ENCODE data around the gene MAPK11. TPM values are rescaled to one million over a fixed set of nuclear protein-coding genes. Genes with fewer than 3 reads are reported as not detected.

Gene MAPK11
- total RNA-seq, 4 donors from 2014 or later, result 2.0 to 14.0 (median 2.5) TPM; not detected in 1

GRCh38 chr22:50252082-50253045, 17.8 kb downstream of the MAPK11 start:
- Histone ChIP-seq H3K9me3 (no peaks in the 10 kb centered on the region), H3K36me3 (peaks cover 0 to 3% (median 0%) of the 10 kb centered on the region in 3 donors), H3K27me3 (no peaks in the 10 kb centered on the region), H3K27ac (peak overlapping the region; percentile 56 to 82 (median 70)), H3K4me3 (peak overlapping the region; percentile 58 to 87 (median 71)), H3K4me1 (peaks cover 9 to 43% (median 27%) of the 10 kb centered on the region in 4 donors)
- peak; percentile 83 to 93 (median 84) for DNase-seq
- TF ChIP-seq CTCF (IDR thresholded peaks at IDR 0.05), result peak; percentile 63 to 79 (median 72)
- no peak for TF ChIP-seq POLR2A (IDR thresholded peaks at IDR 0.05)

- Histone ChIP-seq H3K4me3 (peak overlapping the region; percentile 58 to 87 (median 71)), H3K9me3 (no peaks in the 10 kb centered on the region), H3K36me3 (peaks cover 0 to 6% (median 0%) of the 10 kb centered on the region in 3 donors), H3K4me1 (peaks cover 9 to 46% (median 27%) of the 10 kb centered on the region in 4 donors), H3K27ac (peak overlapping the region; percentile 56 to 82 (median 70)), H3K27me3 (no peaks in the 10 kb centered on the region)
- DNase-seq, result no peak
- TF ChIP-seq CTCF (IDR thresholded peaks at IDR 0.05) (no peak), POLR2A (IDR thresholded peaks at IDR 0.05) (no peak)
Observed at GRCh38 chr22:50251477-50252081, 18.6 kb downstream of the MAPK11 start.

GRCh38 chr22:50250555-50251476, 19.4 kb downstream of the MAPK11 start, which contains the start of gene HDAC10:
TSS of gene HDAC10 (minus strand) at chr22:50251265. CDS start at chr22:50251032, 233 bp downstream.
- peaks cover 0 to 13% (median 0%) of the 10 kb centered on the region in 3 donors for H3K36me3 ChIP-seq

GRCh38 chr22:50250249-50250554, 20.0 kb downstream of the MAPK11 start:
- peak overlapping the region in 2 of 4 donors; percentile 70 to 82 for H3K27ac ChIP-seq
- H3K4me3 ChIP-seq, result peak overlapping the region; percentile 58 to 87 (median 71)
- DNase-seq, result no peak
- H3K36me3 ChIP-seq, result peaks cover 0 to 13% (median 0%) of the 10 kb centered on the region in 3 donors
- no peaks in the 10 kb centered on the region for H3K9me3 ChIP-seq
- no peak for TF ChIP-seq POLR2A (IDR thresholded peaks at IDR 0.05)
- TF ChIP-seq CTCF (IDR thresholded peaks at IDR 0.05), result no peak
- H3K4me1 ChIP-seq, result peaks cover 9 to 58% (median 35%) of the 10 kb centered on the region in 4 donors
- no peaks in the 10 kb centered on the region for H3K27me3 ChIP-seq

More at GRCh38 chr22:50250555-50251476, 19.4 kb downstream of the MAPK11 start, which contains the start of gene HDAC10:
- Histone ChIP-seq H3K4me3 (peak within 1 kb of the TSS; percentile 58 to 87 (median 71)), H3K4me1 (peaks cover 9 to 52% (median 30%) of the 10 kb centered on the region in 4 donors), H3K27me3 (no peaks in the 10 kb centered on the region), H3K9me3 (no peaks in the 10 kb centered on the region), H3K27ac (peak within 1 kb of the TSS; percentile 56 to 82 (median 70))
- TF ChIP-seq CTCF (IDR thresholded peaks at IDR 0.05) (no peak), POLR2A (IDR thresholded peaks at IDR 0.05) (peak; percentile 23 to 51)
- peak; percentile 80 to 93 (median 92) for DNase-seq

Measured in Peyer's patch (tissue), 4 donors.